ENCODE results near the gene ATP2B2.

DNA sequence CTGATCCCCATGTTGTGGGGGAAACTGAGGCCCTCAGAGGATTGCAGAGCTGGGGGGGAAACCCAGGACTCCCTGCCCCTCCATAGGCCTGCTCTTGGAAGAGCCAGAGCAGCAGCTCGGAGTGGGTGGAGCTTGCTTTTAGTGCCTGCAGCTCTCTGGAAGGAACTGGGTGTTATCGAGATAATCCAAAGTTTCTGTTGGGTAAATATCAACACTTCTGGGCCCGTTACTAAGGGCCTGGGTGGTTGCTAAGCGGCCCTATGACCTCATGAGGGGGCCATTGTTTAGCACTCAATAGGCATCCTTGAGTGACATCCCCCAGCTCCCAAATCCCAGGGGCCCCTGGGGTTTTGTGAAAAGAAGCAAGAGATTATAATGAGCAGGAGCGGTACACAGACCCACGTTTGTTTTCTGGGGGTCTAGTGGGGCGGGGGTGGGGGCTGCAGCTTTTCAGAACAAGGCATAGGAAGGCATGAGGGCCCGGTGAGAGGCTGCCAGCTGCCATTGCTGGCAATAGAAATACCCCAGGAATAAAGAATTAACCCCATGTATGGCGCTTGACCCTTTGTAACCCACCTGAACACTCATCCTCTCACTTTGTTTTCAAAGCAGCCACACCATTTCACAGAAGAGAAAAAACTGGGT is 48.3 kb upstream of the ATP2B2 start:
- TF ChIP-seq, protein P1, sequence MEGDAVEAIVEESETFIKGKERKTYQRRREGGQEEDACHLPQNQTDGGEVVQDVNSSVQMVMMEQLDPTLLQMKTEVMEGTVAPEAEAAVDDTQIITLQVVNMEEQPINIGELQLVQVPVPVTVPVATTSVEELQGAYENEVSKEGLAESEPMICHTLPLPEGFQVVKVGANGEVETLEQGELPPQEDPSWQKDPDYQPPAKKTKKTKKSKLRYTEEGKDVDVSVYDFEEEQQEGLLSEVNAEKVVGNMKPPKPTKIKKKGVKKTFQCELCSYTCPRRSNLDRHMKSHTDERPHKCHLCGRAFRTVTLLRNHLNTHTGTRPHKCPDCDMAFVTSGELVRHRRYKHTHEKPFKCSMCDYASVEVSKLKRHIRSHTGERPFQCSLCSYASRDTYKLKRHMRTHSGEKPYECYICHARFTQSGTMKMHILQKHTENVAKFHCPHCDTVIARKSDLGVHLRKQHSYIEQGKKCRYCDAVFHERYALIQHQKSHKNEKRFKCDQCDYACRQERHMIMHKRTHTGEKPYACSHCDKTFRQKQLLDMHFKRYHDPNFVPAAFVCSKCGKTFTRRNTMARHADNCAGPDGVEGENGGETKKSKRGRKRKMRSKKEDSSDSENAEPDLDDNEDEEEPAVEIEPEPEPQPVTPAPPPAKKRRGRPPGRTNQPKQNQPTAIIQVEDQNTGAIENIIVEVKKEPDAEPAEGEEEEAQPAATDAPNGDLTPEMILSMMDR (conservative IDR thresholded peaks at IDR 0.05; ENCODE audit: low read length), result no peak
- TF ChIP-seq EZH2phosphoT487 (IDR thresholded peaks at IDR 0.05; ENCODE audit: borderline replicate concordance), result no peak

Measured in Loucy (cell line).